Prostate gland (tissue), 2 donors: ENCODE measurements around the gene ACTMAP. TPM values are rescaled to one million over a fixed set of nuclear protein-coding genes. Genes with fewer than 3 reads are reported as not detected.

ENCODE experiments used
- DNase-seq: peaks from one replicate; pipeline ENCODE4 v3.0.0-alpha.2; 2019; ENCODE audit warnings: low spot score
- H3K27ac ChIP-seq, 2 donors: fragments of 200-600 bp; sonication (generic); 2 replicates each; pipeline ENCODE4 v1.5.1; 2017 to 2019
- H3K27me3 ChIP-seq: fragments of 200-600 bp; sonication (generic); replicated peaks from 2 replicates; pipeline ENCODE4 v1.5.1; 2019; ENCODE audit not compliant: insufficient read depth
- H3K36me3 ChIP-seq, 2 donors: fragments of 200-600 bp; sonication (generic); 1 replicate in 1 of 2; 2 replicates in 1 of 2; pipeline versions ENCODE4 v1.5.1 to v1.8.1; 2017 to 2019
- H3K4me1 ChIP-seq: fragments of 200-600 bp; sonication (generic); replicated peaks from 2 replicates; pipeline ENCODE4 v1.5.1; 2019
- H3K4me3 ChIP-seq, 2 donors: fragments of 200-600 bp; sonication (generic); 2 replicates each; pipeline ENCODE4 v1.5.1; 2017 to 2019
- H3K9me3 ChIP-seq: fragments of 200-600 bp; sonication (generic); 2 replicates; pipeline ENCODE4 v1.5.1; 2017
- POLR2A ChIP-seq: fragments of 450-650 bp; IDR thresholded peaks from one replicate; pipeline ENCODE4 v1.6.1; 2016; ENCODE audit warnings: antibody characterized with exemption, mild to moderate bottlenecking
- POLR2AphosphoS5 ChIP-seq: sonication (generic); formaldehyde crosslinking; IDR thresholded peaks from one replicate; pipeline ENCODE4 v1.6.1; 2017; ENCODE audit warnings: antibody characterized with exemption
- WGBS: methylation state at CpG from one replicate; pipeline ENCODE4 v1.1.5; 2018; 5-methylcytosine and 5-hydroxymethylcytosine counted together
- intact Hi-C: fragments of 100-400 bp; cut with DNase I; formaldehyde crosslinking; loops from one replicate; pipeline ENCODE4 v1.14.2; 2022
- total RNA-seq, 2 donors: library from RNA; depleted of rRNA; stranded (reverse); fragments of >200 nt; gene quantifications; one replicate each; pipeline ENCODE4 v1.1.0, GENCODE V29; 2016
- TF ChIP-seq, protein P1 (sequence below), 4 experiments: fragments of 200-600 bp in 2 of 4; fragments of 450-650 bp in 2 of 4; sonication (generic) in 2 of 4; IDR thresholded peaks; 1 replicate in 3 of 4; 2 replicates in 1 of 4; pipeline ENCODE4 v1.5.1; 2016 to 2019; ENCODE audit warnings: antibody characterized with exemption in 4 of 4, mild to moderate bottlenecking in 2 of 4, moderate library complexity in 2 of 4

Gene ACTMAP
- total RNA-seq, 2 donors from 2014 or later, result 4.4 to 25.2 TPM

DNA sequence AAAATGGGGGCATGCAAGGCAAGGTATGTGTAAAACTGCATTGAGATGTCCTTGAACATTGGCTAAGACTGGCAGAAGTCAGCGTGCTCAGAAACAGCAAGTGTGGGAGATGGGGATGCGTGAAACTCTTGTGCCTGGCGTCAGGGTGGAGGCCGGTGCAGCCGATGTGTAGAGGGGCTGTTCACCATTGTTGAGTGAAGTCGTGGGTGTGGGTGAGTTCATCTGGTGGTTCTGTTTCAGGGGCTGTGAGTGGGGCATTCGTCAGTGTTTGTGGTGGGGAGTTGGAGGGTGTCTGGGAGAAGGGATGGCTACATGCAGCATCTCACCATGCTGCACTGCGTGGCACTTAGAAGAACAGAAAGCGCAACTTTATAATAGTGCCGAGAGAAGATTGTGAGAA, 13.7 kb upstream of the ACTMAP start:
- H3K4me1 ChIP-seq, result no peaks in the 10 kb centered on the region
- intact Hi-C loops, result no loop called here
- TF ChIP-seq POLR2AphosphoS5 (no peak), POLR2A (no peak)
- TF ChIP-seq, protein P1, sequence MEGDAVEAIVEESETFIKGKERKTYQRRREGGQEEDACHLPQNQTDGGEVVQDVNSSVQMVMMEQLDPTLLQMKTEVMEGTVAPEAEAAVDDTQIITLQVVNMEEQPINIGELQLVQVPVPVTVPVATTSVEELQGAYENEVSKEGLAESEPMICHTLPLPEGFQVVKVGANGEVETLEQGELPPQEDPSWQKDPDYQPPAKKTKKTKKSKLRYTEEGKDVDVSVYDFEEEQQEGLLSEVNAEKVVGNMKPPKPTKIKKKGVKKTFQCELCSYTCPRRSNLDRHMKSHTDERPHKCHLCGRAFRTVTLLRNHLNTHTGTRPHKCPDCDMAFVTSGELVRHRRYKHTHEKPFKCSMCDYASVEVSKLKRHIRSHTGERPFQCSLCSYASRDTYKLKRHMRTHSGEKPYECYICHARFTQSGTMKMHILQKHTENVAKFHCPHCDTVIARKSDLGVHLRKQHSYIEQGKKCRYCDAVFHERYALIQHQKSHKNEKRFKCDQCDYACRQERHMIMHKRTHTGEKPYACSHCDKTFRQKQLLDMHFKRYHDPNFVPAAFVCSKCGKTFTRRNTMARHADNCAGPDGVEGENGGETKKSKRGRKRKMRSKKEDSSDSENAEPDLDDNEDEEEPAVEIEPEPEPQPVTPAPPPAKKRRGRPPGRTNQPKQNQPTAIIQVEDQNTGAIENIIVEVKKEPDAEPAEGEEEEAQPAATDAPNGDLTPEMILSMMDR (IDR thresholded peaks at IDR 0.05), result no peak
- peaks cover 22 to 47% of the 10 kb centered on the region in 2 donors for H3K36me3 ChIP-seq
- 92% methylated on average over 10 of the region's 10 CpGs for WGBS
- H3K4me3 ChIP-seq, result no peak overlapping the region
- H3K27me3 ChIP-seq, result no peaks in the 10 kb centered on the region
- no peaks in the 10 kb centered on the region for H3K9me3 ChIP-seq
- H3K27ac ChIP-seq, result no peak overlapping the region
- no peak for DNase-seq

DNA sequence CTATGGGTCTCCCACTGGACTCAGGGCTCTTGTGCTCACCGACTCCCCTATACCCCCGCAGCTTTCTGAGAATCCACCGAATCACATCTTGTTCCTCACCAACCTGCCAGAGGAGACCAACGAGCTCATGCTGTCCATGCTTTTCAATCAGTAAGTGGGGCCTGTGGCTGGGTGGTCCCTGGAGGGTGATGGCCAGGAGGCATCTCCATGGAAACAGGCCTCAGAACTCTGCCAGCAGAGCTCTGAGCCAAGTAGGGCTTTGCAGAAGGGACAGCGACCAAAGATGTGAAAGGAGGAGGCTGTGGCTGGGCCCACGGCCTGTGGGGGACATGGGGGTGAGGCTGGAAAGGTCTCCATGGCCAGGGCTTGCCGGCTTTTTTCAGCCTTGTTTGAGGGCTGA, 13.2 kb upstream of the ACTMAP start:
- H3K4me1 ChIP-seq, result no peaks in the 10 kb centered on the region
- H3K4me3 ChIP-seq, result no peak overlapping the region
- DNase-seq, result no peak
- H3K36me3 ChIP-seq, result peaks cover 22 to 47% of the 10 kb centered on the region in 2 donors
- H3K27me3 ChIP-seq, result no peaks in the 10 kb centered on the region
- no peak overlapping the region for H3K27ac ChIP-seq
- intact Hi-C loops, result no loop called here
- TF ChIP-seq, protein P1 (IDR thresholded peaks at IDR 0.05), result no peak
- TF ChIP-seq POLR2AphosphoS5 (no peak), POLR2A (no peak)
- WGBS, result 85% methylated on average over 7 of the region's 7 CpGs
- H3K9me3 ChIP-seq, result no peaks in the 10 kb centered on the region

DNA sequence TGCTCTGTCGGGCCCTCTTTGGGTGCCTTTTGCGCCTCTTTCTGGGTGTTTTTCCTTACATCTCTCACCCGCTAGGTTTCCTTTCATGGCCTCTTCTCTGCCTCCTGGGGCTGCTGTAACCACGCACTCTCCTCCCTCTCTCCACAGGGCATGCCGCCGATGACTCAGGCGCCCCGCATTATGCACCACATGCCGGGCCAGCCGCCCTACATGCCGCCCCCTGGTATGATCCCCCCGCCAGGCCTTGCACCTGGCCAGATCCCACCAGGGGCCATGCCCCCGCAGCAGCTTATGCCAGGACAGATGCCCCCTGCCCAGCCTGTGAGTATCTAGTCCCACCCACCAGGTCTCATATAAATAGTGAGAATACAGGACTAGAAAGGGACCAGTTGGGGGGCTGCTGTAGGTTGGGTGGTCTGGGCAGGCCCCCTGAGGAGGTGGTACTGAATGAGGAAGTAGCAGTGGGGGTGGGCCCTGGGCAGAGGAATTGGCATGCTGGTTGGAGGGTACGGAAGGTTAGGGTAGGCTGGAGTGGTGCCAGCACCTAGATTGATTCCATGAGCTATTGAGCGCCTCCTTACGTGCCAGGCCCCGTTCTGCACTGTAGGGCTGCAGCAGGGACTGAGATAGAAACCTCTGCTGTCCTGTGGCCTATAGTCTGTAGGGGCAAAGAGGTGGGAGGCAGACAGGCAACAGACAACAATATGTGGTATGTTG, 12.6 kb upstream of the ACTMAP start:
- no peak overlapping the region for H3K4me3 ChIP-seq
- no peak for TF ChIP-seq POLR2A
- TF ChIP-seq POLR2AphosphoS5, result no peak
- H3K27ac ChIP-seq, result no peak overlapping the region
- H3K9me3 ChIP-seq, result no peaks in the 10 kb centered on the region
- no peak for DNase-seq
- 95% methylated on average over 17 of the region's 17 CpGs for WGBS
- peaks cover 27 to 47% of the 10 kb centered on the region in 2 donors for H3K36me3 ChIP-seq
- no peaks in the 10 kb centered on the region for H3K27me3 ChIP-seq
- intact Hi-C loops, result no loop called here
- H3K4me1 ChIP-seq, result no peaks in the 10 kb centered on the region

DNA sequence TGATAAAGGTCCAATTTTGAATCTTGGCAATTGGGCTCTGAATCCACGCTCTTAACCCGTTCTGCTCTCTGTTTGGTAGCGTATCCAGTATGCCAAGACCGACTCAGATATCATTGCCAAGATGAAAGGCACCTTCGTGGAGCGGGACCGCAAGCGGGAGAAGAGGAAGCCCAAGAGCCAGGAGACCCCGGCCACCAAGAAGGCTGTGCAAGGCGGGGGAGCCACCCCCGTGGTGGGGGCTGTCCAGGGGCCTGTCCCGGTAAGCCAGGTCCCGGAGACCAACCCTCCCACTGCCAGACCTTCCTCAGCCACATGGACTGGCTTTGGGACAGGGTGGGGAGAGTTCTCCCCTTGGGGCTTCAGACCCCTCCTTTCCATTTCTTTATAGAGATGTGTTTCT, 9.1 kb upstream of the ACTMAP start:
- Histone ChIP-seq H3K27ac (no peak overlapping the region), H3K27me3 (no peaks in the 10 kb centered on the region), H3K4me3 (no peak overlapping the region), H3K36me3 (peaks cover 21 to 31% of the 10 kb centered on the region in 2 donors), H3K9me3 (no peaks in the 10 kb centered on the region), H3K4me1 (peaks cover 6% of the 10 kb centered on the region)
- WGBS, result 94% methylated on average over 13 of the region's 13 CpGs
- TF ChIP-seq POLR2AphosphoS5 (no peak), POLR2A (no peak)
- TF ChIP-seq, protein P1 (IDR thresholded peaks at IDR 0.05), result no peak
- intact Hi-C loops, result no loop called here
- no peak for DNase-seq

DNA sequence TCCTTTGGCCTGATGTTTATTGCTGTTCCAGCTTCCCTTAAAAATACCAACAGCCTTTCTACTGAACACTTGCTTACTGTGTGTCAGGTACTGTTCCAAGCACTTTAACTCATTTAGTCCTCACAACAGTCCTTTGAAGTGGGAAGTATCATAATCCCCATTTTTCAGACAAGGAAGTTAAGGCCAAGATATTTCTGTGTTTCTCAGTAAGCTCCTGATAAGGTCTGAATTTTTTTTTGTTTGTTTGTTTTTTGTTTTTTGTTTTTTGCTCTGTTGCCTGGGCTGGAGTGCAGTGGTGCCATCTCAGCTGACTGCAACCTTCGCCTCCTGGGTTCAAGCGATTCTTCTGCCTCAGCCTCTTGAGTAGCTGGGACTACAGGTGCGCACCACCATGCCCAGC, 8.2 kb upstream of the ACTMAP start:
- intact Hi-C loops, result no loop called here
- Histone ChIP-seq H3K36me3 (peaks cover 15 to 28% of the 10 kb centered on the region in 2 donors), H3K4me3 (no peak overlapping the region), H3K4me1 (peaks cover 9% of the 10 kb centered on the region), H3K9me3 (no peaks in the 10 kb centered on the region), H3K27ac (no peak overlapping the region), H3K27me3 (no peaks in the 10 kb centered on the region)
- DNase-seq, result no peak
- 95% methylated on average over 3 of the region's 3 CpGs for WGBS
- TF ChIP-seq, protein P1 (IDR thresholded peaks at IDR 0.05), result no peak
- no peak for TF ChIP-seq POLR2AphosphoS5
- TF ChIP-seq POLR2A, result no peak
